NOMO-1 treated with dmso at 0.1 percent for 144 hours (cell line): ENCODE results near the gene LRRC17.
"Not testable (repeated sequence)": the region's sequence is repeated elsewhere in the genome, so short reads cannot be mapped to it uniquely, and the experiment has no call there.

Experiments used
- DNase-seq: peaks from one replicate; lab custom pipeline; 2025; ENCODE audit not compliant: unreplicated experiment; lab: John Stamatoyannopoulos, UW

LRRC17 gene

DNA sequence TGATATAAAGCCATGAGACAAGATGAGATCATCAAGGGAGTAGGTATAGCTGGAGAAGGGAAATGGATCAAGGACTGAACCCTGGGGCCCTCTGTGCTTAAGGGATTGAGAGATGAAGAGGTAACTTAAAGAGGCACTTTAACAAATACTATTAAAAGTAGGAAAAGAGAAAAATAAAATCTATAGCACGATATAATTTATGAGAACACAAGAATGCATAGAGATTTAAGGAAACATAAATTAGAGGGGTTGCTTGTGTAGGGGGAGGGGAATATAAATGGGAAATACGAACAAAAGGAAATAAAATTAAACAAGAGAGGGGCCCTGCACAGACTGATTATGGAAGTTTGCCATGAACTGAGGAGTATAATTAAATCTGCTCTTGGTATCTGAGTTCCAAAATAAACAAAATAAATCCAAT, 15.6 kb upstream of the LRRC17 start:
- no peak for DNase-seq

DNA sequence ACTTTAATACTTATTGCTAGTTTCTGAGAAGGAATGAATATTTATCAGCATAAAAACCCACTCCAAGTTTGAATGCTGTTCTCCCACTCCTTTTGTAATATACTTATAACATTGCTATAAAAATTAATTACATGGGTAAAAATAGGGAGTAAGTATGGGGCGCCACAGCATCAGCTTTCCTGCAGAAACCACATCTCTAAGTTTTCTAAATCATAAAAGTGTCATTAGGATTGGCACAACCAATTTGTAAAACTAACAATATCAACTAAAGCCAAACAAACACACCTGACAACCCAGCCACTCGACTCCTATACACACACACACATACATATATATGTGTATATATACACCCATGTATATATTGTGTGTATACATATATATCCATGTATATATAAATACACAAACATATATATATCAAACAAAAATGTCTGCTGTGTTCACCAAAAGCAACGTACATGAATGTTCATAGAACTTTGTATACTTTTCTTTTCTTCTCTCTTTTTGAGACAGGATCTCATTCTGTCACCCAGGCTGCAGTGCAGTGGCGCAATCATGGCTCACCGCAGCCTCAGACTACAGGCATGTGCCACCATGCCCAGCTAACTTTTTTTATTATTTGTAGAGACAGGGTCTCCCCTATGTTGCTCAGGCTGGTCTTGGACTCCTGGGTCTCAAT, 14.8 kb upstream of the LRRC17 start:
- DNase-seq = no peak

DNA sequence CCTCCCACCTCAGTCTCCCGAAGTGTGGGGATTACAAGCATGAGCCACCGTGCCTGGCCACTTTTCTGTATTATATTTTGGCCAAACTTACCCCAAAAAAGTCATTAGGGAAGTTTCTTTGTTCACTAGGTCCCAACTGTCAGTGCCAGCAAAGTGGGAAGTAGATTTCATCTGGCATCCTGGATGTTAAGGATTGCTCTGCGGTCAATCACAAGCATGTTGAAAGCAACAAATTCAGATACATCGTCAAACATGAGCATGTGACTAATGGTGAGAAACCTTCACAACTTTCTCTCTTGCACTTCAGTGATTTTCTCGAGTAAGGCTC, 14.3 kb upstream of the LRRC17 start:
- DNase-seq = no peak

DNA sequence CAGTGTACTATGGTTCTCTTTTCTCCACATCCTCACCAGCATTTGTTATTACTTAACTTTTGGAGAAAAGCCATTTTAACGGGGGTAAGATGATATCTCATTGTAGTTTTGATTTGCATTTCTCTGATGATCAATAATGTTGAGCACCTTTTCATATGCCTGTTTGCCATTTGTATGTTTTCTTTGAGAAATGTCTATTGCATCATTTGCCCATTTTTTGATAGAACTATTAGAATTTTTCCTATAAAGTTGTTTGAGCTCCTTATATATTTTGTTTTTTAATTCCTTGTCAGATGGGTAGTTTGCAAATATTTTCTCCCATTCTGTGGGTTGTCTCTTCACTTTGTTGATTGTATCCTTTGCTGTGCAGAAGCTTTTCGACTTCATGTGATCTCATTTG, 10.7 kb upstream of the LRRC17 start:
- DNase-seq = not testable (repeated sequence)

DNA sequence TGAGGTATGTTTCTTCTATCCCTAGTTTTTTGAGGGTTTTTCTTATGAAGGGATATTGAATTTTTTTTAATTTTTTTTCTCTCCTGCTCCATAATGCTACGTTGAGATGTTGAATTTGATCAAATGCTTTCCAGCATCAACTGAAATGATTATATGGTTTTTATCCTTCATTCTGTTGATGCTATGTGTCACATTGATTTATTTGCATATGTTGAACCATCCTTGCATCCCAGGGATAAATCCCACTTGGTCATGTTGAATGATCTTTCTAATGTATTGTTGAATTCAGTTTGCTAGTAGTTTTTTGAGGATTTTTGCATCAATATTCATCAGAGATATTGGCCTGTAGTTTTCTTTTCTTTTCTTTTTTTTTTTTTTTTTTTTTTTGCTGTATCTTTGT, 9.2 kb upstream of the LRRC17 start:
- DNase-seq = not testable (repeated sequence)

DNA sequence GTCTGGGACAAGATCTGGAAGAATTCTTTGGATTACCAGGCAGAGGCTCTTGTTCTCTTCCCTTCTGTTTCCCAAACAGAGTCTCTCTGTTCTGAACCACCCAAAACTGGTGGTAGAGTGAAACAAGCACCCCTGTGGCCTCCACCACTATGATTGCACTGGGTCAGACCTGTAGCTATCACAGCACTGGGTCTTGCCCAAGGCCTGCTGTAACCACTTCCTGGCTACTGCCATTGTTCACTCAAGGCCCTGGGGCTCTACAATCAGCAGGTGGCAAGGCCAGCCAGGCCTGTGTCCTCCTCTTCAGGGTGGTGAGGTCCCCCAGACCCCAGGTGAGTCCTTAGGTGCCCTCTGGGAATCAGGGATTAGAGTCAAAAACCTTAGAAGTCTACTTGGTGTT, 4.1 kb upstream of the LRRC17 start:
- no peak for DNase-seq

DNA sequence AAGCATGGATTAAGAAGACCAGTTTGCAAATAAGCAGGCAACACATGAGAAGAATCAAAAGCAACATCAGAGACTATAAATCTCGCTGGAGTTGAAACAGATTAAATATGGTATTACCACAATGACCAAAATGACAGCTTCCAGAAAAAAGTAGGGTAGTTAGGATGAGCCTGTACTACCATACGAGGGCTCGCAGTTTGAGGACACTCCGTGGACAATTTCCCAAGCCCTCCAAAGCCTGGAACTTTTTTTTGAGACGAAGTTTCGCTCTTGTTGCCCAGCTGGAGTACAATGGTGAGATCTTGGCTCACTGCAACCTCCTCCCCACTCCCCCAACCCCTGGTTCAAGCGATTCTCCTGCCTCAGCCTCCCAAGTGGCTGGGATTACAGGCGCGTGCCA, 1.0 kb downstream of the LRRC17 start:
- no peak for DNase-seq

DNA sequence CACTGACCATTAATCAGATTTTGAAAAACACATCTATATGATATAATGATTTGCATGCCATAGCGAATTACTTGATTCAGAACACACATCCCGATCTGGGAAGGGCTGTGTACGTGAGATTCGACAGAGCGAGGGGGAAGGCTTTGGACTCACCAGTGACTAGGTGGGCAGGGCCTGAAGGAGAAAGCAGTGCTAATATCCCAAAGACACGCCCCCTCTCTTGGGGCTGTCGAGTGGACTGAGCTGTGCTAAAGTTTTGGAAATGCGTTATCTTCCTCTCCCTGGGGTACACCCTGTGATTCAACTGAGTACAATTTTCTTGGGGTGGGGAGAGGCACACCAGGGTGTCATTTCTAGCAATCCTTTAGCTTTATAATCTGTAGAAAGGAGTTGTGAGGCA, 1.8 kb downstream of the LRRC17 start:
- no peak for DNase-seq

DNA sequence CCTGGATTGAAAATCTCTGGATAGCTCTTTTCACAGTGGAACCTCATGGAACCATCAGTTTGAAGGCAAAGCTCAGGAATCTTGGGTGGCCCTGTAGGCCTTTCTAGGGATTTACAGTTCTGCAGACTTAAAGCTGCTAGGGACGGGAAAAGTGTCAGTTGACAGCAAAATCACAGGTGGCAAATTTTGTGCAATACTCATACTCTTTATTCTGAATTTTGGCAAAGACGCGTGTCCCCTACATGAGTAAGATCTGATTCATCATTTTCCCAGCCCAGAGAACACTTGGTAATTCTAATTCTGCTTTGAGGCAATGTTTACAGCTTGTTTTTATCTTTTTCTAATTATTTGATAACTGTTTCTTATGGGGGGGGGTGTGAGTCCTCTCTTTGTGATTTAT, 3.6 kb downstream of the LRRC17 start:
- DNase-seq = no peak

DNA sequence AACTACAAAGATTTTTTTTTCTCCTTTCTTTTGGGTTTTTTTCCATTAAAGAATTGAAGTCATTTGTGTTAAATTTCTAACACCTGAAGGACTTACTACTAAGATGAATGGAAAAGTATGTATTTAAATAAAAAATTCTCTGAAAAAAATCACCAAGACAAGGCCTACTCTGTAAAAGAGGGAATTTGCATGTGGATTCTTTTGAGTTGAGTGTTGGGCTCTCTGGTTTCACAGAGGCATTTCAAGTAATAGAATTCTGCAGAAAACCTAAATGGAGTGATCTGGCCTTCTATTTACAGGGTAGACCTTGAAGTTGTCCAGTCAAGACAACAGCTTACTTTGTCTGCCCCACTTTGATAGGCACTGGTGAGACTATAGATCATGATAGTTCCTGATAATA, 4.1 kb downstream of the LRRC17 start:
- no peak for DNase-seq

DNA sequence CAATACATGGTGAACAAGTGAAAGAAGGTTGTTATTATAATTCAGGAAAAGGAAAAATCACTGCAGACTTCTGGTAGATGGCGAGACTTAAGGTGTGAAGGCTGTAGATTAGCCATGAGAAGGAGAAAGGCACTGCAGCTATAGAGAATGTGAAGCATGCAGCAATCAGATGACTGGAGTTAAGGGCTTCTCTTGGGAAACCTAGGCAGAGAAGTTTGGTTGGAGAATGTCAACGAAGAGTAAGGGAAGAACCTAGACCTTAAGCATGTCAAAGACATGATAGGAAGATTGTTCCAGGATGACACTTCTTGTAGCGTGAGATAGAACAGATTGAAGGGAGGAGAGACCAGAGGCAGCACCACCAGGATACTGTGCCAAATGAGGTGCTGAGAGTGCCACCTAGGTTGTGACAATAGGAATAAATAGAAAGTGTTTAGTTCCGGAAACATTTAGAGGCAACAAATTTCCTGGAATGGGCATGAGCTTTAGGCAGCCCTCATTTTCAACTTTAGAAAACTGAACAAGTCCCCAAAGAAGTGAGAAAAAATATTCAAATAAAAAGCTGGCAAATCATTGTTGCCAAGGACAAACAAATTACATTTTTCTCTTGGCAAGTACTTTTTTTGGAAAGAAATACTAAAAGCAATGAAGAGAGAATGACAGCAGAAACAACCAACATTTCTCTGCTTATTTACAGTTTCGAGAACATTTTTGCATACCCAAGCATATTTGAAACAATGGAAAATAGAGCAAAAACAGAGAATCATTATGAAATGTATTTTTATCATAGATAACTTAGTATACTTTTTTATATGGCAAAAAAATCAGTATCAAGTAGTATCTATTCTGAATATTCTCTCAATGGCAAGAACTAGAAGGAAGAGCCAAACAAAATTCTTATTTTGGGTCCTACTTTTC, 4.9 kb downstream of the LRRC17 start:
- no peak for DNase-seq

DNA sequence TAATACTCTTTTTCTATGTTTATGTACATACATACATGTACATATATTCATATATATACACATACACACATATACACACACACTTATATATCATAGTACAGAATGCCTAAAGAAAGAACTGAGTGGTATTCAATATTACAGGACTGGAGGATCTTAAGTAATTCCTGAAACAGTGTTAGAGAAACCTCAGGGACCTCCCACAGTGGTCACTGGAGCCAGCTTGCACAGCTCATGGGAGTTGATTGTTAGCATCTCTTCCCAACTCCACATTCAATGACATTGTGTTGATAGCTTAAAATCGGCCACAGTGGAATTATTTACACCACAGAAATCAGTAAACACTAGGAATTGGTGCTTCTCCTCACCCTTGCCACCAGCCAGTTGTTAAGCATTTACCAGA, 6.0 kb downstream of the LRRC17 start:
- no peak for DNase-seq

DNA sequence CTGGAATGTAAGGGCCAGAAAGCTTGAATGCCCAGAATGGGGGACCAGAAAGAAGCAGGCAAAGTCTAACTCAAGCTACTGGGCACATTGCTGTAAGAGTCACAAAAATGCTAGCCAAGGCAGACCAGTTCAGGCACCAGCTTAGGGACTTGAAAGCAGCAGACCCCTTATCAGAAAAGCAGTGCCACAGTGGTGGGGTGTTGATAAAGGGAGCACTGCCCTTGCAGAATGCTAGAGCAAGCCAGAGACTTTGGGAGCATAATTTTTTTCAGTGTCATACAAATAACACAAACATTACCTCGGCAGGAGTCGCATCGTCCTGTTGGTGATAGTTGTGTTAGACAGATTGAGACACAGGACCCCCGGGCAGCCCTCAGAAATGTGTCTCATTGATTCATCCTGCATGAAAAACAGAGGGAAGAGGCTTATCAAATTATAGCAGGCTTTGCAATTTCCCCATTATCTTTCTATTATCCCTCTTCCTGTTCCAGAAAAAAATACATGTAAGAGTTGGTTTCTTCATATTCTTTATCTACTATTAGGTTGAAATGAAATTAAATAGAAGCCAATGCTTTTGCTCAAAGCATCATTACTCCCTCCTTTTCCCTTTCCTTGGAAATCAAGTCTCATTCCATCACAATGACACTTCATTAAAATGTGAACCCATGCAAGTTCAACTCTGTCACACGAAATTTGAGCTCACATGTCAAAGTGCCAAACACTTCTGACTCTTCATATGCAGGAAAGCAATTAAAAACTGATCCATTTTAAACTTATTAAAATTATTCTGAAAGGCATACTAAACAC, 13.4 kb downstream of the LRRC17 start:
- no peak for DNase-seq

DNA sequence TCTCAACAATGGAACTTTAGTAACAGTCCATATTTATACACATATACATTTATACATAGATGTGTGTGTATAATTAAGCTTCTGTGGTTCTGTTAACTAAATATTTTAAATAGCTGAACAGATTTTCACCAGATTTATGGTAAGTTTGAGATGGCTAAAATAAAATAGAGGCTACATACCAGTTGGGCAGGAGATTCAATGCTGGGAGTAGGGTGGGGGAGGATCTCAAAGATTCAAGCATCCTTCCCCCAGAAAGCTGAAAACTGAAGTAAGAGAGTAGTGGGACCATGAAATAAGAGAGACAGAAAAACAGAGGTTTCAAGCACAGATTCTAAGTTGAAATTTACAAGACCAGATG, 14.0 kb downstream of the LRRC17 start:
- no peak for DNase-seq

DNA sequence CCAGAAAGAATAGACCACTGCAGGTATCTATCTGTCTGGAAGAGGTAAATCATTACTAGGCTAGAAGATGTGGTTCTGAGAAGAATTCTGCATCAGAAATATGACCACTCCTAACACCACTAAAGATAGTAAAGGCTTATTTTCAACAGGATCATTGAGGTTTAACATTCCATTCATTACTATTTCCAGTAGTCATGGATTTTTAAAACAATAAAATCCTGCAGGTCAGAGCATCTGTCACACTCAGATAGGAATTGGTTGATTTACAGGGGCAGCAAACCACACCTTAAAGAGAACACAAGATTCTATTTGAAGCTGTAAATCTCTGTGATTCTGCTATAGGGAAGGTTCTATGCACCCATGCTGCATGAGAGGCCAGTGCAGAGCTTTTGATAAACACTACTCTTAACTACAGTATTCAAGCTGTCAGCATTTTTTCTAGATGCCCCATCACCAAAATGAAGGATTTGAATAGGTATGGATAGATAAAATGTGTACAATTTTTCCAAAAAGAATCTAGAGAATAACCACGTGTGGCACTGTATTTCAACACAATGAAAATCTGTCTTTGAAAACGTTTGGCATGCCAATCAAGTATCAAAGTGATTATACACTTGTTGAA, 14.6 kb downstream of the LRRC17 start:
- no peak for DNase-seq

DNA sequence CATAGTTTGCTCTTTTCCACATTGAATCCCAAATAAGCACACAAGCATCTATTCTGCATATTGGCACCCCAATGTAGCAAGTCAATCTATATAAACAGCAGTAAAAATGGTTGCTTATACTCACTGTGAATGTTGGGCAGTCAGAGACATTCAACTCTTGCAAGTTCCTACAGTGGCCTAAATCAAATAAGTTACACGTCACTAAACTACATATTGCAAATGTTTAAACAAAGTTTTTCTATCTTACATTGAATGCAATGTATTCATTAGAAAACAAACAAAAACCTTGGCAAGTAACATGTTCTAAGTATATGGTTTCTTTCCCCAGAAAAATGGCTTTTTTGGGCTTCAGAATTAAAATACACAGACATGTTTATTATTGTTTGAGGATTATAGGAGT, 19.0 kb downstream of the LRRC17 start:
- no peak for DNase-seq

DNA sequence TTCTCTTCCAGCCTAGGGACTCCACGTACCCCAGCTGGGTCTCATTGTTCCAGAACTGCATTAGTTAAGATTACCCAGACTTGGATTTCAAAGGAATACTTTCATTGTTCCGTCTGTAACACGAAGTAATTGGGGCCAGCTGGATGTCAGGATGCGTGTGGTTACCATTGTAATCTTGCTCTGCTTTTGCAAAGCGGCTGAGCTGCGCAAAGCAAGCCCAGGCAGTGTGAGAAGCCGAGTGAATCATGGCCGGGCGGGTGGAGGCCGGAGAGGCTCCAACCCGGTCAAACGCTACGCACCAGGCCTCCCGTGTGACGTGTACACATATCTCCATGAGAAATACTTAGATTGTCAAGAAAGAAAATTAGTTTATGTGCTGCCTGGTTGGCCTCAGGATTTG, 21.0 kb downstream of the LRRC17 start:
- DNase-seq = no peak

DNA sequence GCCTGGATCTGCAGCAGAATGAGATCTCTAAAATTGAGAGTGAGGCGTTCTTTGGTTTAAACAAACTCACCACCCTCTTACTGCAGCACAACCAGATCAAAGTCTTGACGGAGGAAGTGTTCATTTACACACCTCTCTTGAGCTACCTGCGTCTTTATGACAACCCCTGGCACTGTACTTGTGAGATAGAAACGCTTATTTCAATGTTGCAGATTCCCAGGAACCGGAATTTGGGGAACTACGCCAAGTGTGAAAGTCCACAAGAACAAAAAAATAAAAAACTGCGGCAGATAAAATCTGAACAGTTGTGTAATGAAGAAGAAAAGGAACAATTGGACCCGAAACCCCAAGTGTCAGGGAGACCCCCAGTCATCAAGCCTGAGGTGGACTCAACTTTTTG, 21.4 kb downstream of the LRRC17 start:
- no peak for DNase-seq

DNA sequence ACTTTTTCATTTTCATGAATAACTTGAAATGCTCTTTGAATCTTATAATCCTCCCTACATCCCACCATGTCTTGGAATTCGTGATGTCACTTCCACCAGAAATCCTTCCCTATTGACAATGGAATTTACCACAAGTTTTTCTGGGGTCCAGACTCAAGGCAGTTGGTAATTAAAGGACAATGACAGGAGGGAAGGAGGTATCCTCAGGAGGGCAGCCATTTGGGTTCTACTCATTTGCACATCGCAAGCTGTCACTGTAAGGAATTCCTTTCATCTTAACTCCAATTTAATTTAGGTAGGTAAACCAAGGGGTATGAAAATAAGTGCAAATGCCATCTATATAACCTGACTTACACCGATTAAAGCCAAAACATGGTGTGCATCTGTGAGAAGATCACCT, 21.9 kb downstream of the LRRC17 start:
- DNase-seq = no peak

DNA sequence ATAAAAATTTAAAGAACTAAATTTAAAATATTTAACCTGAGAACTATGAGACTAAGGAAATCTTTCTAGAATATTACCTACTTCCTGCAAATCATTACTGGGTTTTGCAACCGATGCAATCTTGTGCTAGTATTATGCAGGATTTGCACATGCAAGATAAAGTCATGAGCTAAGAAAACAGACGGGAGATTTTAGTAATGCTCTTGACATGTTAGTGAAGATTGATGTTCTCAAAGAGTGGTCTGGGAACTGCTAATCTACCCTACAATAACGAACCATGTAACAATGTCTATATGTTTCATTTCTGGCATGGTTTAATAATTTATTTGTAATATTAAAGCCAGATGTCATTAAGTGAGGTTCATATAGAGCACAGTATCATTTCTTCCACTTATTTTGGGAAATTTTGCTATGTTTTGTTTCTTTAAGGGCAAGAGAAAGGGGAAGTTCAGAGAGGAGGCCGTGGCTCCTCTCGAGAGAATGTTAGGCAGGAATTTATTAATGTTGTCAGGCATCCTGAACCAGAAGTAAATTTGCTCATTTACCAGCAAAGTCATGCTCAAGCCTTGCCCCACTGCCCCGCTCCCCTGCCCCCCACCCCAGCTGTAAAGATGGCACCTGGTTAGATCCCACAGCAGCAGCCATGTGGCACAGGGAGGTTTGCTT, 22.8 kb downstream of the LRRC17 start:
- DNase-seq = peak; percentile 47

DNA sequence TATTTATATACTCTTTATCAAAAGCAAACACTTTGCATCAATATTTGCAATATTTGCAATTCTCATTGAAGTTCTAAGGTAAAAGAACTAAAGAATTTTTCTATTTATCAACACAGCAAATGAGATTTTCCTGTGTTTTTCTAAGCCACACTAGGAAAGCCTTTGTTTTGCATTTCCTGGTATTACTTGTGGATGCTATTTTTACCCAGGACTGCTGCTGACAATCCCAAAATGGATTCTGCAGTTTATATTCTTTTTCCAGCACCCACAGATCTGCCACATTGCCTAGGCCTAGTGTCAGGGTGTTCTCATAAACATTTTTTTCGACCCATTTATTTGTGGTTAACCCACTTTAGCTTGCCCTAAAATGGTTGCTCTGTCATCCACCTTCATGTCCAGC, 25.9 kb downstream of the LRRC17 start:
- no peak for DNase-seq
